ENCODE results near the gene PLXNB3.

Gene PLXNB3

DNA sequence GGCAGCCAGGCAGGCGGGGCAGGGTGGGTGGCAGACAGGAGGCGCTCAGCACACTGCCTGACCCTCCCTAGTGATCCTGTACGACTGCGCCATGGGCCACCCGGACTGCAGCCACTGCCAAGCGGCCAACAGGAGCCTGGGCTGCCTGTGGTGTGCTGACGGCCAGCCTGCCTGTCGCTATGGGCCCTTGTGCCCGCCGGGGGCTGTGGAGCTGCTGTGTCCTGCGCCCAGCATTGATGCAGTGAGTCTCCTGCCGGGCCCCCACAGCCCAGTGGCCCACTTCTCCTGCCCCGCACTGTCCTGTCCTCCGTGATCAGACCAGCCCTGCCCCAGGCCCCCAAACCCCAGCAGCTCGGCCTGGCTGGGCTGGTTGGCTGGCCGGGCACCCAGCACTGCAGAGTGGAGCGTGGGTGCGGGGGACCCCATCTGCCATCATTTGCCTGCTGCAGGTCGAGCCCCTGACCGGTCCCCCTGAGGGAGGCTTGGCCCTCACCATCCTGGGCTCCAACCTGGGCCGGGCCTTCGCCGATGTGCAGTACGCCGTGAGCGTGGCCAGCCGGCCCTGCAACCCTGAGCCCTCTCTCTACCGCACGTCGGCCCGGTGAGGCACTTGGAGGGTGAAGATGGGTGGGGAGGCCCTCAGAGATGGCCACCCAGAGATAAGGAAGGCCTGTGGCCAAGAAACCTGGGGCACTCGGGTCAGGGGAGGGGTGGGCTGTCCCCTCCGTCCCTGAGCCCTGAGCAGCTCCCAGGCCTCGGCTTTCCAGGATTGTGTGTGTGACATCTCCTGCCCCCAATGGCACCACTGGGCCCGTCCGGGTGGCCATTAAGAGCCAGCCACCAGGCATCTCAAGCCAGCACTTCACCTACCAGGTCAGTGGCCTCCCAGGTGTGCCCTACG lies 7.6 kb downstream of the PLXNB3 start:
- DNase-seq (ENCODE audit: extremely low spot score, insufficient read length, low read depth) = no peak
- FAIRE-seq = no peak

- DNase-seq (ENCODE audit: extremely low spot score, insufficient read length, low read depth) = no peak
- no peak for FAIRE-seq
Measured at GRCh38 chrX:153772316-153773217, 8.5 kb downstream of the PLXNB3 start.

- FAIRE-seq (no peak), DNase-seq (ENCODE audit: extremely low spot score, insufficient read length, low read depth) (no peak)
Measured at GRCh38 chrX:153773218-153773611, 9.2 kb downstream of the PLXNB3 start.

- DNase-seq (ENCODE audit: extremely low spot score, insufficient read length, low read depth) (no peak), FAIRE-seq (no peak)
Measured at GRCh38 chrX:153773741-153774575, 9.9 kb downstream of the PLXNB3 start.

DNA sequence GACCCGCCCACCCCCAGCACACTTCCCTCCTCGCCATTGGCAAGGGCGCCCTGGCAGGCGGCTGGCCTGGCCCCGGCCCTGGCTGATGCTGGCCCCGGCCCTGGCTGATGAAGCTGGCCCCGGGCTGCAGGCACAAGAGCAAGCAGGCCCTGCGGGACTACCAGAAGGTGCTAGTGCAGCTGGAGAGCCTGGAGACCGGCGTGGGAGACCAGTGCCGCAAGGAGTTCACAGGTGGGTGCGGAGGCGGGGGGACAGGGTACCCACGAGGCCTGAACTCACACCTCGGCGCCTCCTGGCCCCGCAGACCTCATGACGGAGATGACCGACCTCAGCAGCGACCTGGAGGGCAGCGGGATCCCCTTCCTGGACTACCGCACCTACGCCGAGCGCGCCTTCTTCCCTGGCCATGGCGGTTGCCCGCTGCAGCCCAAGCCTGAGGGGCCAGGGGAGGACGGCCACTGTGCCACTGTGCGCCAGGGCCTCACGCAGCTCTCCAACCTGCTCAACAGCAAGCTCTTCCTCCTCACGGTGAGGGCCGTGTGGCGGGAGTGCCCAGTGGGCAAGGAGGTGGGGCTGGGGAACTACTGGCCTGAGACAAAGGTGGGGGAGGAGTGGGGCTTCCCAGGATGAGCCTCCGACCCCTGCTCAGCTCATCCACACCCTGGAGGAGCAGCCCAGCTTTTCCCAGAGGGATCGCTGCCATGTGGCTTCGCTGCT lies 10.7 kb downstream of the PLXNB3 start:
- DNase-seq (ENCODE audit: extremely low spot score, insufficient read length, low read depth) (no peak), FAIRE-seq (no peak)

DNA sequence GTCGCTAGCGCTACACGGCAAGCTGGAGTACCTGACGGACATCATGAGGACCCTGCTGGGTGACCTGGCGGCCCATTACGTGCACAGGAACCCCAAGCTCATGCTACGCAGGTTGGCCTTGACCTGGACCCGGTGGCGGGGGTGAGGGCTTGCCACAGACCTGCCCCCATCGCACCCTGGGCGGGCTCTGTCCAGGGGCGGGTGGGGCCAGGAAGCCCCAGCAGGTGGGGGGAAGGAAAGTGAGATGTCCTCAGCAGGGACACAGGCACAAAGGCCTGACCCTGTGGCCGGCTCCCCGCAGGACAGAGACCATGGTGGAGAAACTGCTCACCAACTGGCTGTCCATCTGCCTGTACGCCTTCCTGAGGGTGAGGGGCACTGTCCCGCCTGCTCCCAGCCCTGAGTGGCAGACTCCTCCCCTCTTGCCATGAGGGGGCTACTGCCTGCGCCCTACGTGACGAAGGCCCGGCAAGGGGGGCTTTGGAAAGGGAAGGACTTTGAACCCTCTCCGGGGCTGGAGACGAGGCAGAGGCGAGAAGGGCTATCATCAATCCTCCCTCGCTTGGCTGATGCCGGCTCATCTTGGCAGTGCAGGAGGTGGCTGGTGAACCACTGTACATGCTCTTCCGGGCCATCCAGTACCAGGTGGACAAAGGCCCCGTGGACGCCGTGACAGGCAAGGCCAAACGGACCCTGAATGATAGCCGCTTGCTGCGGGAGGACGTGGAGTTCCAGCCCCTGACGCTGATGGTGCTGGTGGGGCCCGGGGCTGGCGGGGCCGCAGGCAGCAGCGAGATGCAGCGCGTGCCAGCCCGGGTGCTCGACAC lies 11.5 kb downstream of the PLXNB3 start:
- DNase-seq (ENCODE audit: extremely low spot score, insufficient read length, low read depth) (no peak), FAIRE-seq (no peak)

GRCh38 chrX:153776120-153776599 lies 12.1 kb downstream of the PLXNB3 start:
- DNase-seq (ENCODE audit: extremely low spot score, insufficient read length, low read depth) (no peak), FAIRE-seq (no peak)

DNA sequence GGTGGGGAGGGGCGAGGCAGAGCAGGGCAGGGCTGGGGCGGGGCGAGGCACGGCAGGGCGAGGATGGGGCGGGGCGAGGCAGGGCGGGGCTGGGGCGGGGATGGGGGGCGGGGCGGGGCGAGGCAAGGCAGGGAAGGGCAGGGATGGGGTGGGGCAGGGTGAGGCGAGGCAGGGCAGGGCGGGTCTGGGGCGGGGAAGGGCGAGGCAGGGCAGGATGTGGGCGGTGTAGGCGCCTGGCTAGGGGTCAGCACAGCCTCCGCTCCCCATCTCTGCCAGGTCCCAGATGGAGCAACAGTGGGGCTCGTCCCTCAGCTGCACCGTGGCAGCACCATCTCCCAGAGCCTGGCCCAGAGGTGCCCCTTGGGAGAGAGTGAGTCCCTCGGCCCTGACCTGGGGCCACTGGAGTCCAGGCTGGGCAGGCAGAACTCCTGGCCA lies 12.6 kb downstream of the PLXNB3 start:
- no peak for DNase-seq (ENCODE audit: extremely low spot score, insufficient read length, low read depth)
- FAIRE-seq = no peak

DNA sequence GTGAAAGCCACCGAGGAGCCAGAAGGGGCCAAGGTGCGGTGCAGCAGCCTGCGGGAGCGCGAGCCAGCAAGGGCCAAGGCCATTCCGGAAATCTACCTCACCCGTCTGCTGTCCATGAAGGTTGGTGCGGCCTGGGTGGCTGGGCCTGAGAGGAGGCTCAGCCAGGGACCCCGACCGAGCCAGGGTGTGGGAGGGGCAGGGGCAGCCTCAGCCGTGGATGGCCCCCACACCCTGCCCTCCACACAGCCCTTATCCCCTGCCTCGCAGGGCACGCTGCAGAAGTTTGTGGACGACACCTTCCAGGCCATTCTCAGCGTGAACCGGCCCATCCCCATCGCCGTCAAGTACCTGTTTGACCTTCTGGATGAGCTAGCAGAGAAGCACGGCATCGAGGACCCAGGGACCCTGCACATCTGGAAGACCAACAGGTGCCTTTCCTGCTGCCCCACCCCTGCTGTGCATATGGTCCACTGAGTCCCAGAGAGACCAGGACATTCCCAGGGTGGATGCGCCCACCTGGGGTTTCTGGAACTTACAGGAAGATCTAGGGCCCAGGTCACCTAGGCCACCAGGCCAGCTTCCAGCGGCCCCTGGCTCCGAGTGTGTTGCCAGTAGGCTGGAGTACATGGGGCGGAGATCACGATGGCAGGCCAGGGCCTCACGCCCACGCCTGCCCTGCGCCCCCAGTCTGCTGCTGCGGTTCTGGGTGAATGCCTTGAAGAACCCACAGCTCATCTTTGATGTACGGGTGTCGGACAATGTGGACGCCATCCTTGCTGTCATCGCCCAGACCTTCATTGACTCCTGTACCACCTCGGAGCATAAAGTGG lies 13.4 kb downstream of the PLXNB3 start:
- DNase-seq (ENCODE audit: extremely low spot score, insufficient read length, low read depth) (no peak), FAIRE-seq (no peak)

DNA sequence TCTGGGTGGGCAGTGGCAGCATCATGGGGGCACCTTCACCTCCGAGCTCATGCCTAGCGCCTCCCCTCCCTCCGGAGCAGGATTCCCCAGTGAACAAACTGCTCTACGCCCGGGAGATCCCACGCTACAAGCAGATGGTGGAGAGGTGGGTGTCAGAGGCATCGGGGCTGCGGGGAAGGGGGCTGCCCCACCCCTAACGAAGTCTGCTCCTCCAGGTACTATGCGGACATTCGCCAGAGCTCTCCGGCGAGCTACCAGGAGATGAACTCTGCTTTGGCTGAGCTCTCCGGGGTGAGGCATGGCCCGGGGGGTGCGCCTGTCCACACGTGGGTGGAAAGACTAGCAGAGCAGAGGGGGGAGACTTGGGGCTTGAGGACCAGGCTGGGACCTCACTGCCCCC lies 14.1 kb downstream of the PLXNB3 start:
- DNase-seq (ENCODE audit: extremely low spot score, insufficient read length, low read depth) = no peak
- no peak for FAIRE-seq

GRCh38 chrX:153778684-153779101 lies 14.6 kb downstream of the PLXNB3 start:
- DNase-seq (ENCODE audit: extremely low spot score, insufficient read length, low read depth) (no peak), FAIRE-seq (no peak)

DNA sequence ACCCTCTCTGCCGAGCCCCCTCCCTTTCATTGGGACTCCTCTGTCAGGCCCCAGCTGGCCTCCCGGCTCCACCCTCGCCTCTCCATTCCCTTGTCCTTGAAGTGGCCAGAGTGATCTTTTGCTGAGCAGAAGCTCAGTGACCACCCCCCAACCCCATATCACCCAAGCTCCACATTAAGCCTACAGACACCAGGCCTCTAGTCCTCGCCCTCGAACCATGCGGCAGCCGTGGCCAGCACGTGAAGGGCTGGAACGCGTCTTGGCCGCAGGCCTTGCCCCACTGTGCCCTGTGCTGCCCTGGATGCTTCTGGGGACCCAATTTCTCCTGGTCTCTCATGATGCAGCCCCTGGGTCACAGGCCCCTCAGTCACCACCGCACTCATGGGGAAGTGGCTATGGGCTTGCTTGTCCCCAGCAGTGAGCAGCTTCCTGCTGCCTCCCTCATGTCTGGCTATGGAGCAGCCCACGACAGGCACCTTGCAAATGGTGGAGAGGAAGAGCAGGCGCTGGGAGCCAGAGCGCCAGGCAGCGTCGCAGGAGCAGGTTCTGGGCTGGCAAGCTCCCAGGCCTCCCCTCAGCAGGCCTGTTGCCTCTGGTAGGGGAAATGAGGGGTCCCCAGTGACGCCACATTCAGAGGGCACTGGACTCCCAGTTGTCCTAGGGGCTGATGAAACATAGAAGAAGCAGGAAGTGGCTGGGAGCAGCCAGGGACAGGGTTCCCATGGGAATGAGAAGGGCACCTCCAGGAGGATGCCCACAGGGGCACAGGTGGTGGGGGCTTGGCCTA lies 16.0 kb downstream of the PLXNB3 start:
- FAIRE-seq (no peak), DNase-seq (ENCODE audit: extremely low spot score, insufficient read length, low read depth) (no peak)

DNA sequence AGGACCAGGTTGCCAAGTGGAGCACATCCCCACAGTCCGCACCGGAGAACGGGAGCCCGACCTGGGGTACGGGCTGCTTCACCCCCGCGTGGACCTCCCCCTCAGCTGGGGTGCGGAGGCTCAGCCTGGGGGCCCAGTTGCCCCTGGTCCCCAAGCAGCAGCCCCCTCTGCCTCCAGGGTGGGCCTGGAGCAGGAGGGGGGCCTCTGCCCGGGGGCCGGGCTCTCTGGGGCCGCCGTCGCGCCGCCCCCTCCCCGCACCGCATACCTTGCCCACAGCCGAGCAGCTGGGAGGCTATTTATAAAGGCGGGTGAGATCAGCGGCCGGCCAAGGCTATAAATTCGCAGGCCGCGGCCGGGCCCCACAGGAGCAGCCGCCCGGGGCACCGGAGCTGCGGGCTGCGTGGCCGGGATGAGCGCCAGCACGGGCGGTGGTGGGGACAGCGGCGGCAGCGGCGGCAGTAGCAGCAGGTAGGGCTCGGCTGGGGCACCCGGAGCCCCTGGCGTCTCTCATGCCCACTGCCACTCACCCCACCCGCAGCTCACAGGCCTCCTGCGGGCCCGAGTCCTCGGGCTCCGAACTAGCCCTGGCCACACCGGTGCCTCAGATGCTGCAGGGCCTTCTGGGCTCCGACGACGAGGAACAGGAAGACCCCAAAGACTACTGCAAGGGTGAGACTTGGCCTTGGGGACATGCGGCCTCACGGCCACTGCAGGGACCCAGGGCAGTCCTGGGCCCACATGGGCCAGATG lies 16.8 kb downstream of the PLXNB3 start, which contains the start of gene SRPK3:
SRPK3 (plus strand) TSS at position 364 of the 750 bp plus-strand sequence; CDS start at position 410, 46 bp downstream.
- no peak for FAIRE-seq
- DNase-seq (ENCODE audit: extremely low spot score, insufficient read length, low read depth) = no peak

DNA sequence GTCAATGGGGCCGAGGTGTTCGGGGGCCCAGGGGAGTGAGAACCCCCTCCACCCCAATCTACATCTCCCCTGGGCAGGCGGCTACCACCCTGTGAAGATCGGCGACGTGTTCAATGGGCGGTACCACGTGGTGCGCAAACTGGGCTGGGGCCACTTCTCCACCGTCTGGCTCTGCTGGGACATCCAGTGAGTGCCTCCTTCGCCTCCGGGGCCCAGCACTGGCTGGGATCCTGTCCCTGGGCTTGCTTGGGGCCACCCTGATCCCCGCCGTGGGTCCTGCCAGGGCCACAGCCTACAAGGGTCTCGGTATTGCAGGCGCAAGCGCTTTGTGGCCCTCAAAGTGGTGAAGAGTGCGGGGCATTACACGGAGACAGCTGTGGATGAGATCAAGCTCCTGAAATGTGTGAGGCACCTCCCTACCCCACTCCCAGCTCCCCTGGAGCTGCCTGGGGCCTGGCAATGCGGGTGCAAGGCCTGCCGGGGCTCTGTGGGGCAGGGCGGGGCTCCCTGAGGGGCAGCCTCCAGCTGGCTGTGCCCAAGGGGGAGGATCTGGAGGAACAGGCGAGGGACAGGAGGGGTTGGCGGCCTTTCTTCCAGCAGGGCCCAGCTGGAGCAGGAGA lies 17.5 kb downstream of the PLXNB3 start:
- DNase-seq (ENCODE audit: extremely low spot score, insufficient read length, low read depth) (no peak), FAIRE-seq (no peak)

GRCh38 chrX:153782313-153782712 lies 18.3 kb downstream of the PLXNB3 start:
- no peak for DNase-seq (ENCODE audit: extremely low spot score, insufficient read length, low read depth)
- no peak for FAIRE-seq

DNA sequence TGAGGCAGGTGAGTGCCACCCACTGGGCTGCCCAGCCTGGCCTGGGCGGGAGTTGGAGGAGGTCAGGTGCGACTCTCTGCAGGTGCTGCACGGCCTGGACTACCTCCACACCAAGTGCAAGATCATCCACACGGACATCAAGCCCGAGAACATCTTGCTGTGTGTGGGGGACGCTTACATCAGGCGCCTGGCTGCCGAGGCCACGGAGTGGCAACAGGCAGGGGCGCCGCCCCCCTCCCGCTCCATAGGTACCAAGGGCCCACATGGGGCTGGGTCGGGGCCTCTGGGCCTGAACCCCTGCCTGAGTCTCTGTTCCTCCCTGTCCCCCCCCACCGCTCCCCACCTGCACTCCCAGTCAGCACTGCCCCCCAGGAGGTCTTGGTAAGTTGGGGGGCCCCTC lies 18.8 kb downstream of the PLXNB3 start:
- FAIRE-seq = no peak
- DNase-seq (ENCODE audit: extremely low spot score, insufficient read length, low read depth) = no peak

Measured in GM18507 (cell line).